GM23338 (cell line): Measurements from ENCODE around the gene F2. TPM values are rescaled to one million over a fixed set of nuclear protein-coding genes. Genes with fewer than 3 reads are reported as not detected.

ENCODE experiments used
- ATAC-seq: fragments of 200-7000 bp; cut with Tn5 transposase; 3 replicates; pipeline ENCODE4 v1.9.1; 2020
- DNase-seq: peaks from one replicate; pipeline ENCODE4 v3.0.0-alpha.2; 2015; ENCODE audit warnings: low spot score
- H2AFZ ChIP-seq: fragments of 200-600 bp; sonication (generic); 2 replicates; pipeline ENCODE4 v1.8.0; 2016; ENCODE audit warnings: antibody characterized with exemption, mild to moderate bottlenecking, moderate library complexity
- H3F3A ChIP-seq: fragments of 200-600 bp; sonication (generic); replicated peaks from 2 replicates; pipeline ENCODE4 v1.8.0; 2017; ENCODE audit warnings: antibody characterized with exemption, mixed run types, low read depth
- H3K27ac ChIP-seq: fragments of 200-600 bp; sonication (generic); 2 replicates; pipeline ENCODE4 v1.6.1; 2016; ENCODE audit warnings: low read depth
- H3K27me3 ChIP-seq: fragments of 200-600 bp; sonication (generic); 2 replicates; pipeline ENCODE4 v1.8.0; 2016; ENCODE audit warnings: mild to moderate bottlenecking, mixed run types, moderate library complexity; ENCODE audit not compliant: insufficient read depth
- H3K36me3 ChIP-seq: fragments of 200-600 bp; sonication (generic); 2 replicates; pipeline ENCODE4 v1.8.0; 2016; ENCODE audit warnings: mild to moderate bottlenecking; ENCODE audit not compliant: insufficient read depth
- H3K4me1 ChIP-seq: fragments of 200-600 bp; sonication (generic); 2 replicates; pipeline ENCODE4 v1.8.0; 2016; ENCODE audit warnings: mild to moderate bottlenecking, moderate library complexity; ENCODE audit not compliant: insufficient read depth
- H3K4me2 ChIP-seq: fragments of 200-600 bp; sonication (generic); 2 replicates; pipeline ENCODE4 v1.7.1; 2017; ENCODE audit warnings: mixed run types
- H3K4me3 ChIP-seq: fragments of 200-600 bp; sonication (generic); 2 replicates; pipeline ENCODE4 v1.6.1; 2016; ENCODE audit warnings: mixed run types
- H3K79me2 ChIP-seq: fragments of 200-600 bp; sonication (generic); replicated peaks from 2 replicates; pipeline ENCODE4 v1.8.0; 2017; ENCODE audit warnings: mild to moderate bottlenecking; ENCODE audit not compliant: insufficient read depth
- H3K9me2 ChIP-seq: fragments of 200-600 bp; sonication (generic); 2 replicates; pipeline ENCODE4 v1.8.0; 2017; ENCODE audit not compliant: insufficient read depth
- H4K20me1 ChIP-seq: fragments of 200-600 bp; sonication (generic); replicated peaks from 2 replicates; pipeline ENCODE4 v1.8.0; 2017; ENCODE audit warnings: mild to moderate bottlenecking; ENCODE audit not compliant: insufficient read depth
- H3K27ac Mint-ChIP-seq: 2 replicates; pipeline ENCODE4 v1.8.0; 2020; ENCODE audit warnings: inconsistent platforms, mild to moderate bottlenecking, moderate library complexity, mixed read lengths
- H3K27me3 Mint-ChIP-seq: 3 replicates; pipeline ENCODE4 v1.8.0; 2022; ENCODE audit warnings: low read depth, mild to moderate bottlenecking, moderate library complexity, mixed read lengths, inconsistent platforms; ENCODE audit not compliant: insufficient read depth, poor library complexity
- H3K36me3 Mint-ChIP-seq: 3 replicates; pipeline ENCODE4 v1.8.0; 2021; ENCODE audit warnings: low read depth, mild to moderate bottlenecking, inconsistent platforms, moderate library complexity, mixed read lengths
- H3K4me1 Mint-ChIP-seq: 3 replicates; pipeline ENCODE4 v1.8.0; 2020; ENCODE audit warnings: mild to moderate bottlenecking, inconsistent platforms, mixed read lengths
- H3K4me3 Mint-ChIP-seq: 3 replicates; pipeline ENCODE4 v1.8.0; 2021; ENCODE audit warnings: moderate library complexity, mild to moderate bottlenecking, inconsistent platforms, mixed read lengths
- H3K9me3 Mint-ChIP-seq: 3 replicates; pipeline ENCODE4 v1.8.0; 2020; ENCODE audit warnings: moderate library complexity, mild to moderate bottlenecking, inconsistent platforms, mixed read lengths
- CREB1 ChIP-seq: fragments of 250-450 bp; sonication (Bioruptor Pico); IDR thresholded peaks from 2 replicates; pipeline ENCODE4 v1.5.0; 2020; ENCODE audit warnings: low read depth, mild to moderate bottlenecking, moderate library complexity
- ETS1 ChIP-seq: IDR thresholded peaks from 2 replicates; pipeline ENCODE4 v1.6.1; 2016; ENCODE audit warnings: antibody characterized with exemption
- EZH2 ChIP-seq: fragments of 200-600 bp; sonication (generic); IDR thresholded peaks from one replicate; pipeline ENCODE4 v1.8.0; 2017; ENCODE audit warnings: antibody characterized with exemption, mild to moderate bottlenecking, low read depth; ENCODE audit not compliant: unreplicated experiment
- EZH2phosphoT487 ChIP-seq: fragments of 200-600 bp; sonication (generic); IDR thresholded peaks from one replicate; pipeline ENCODE4 v1.8.1; 2018; ENCODE audit warnings: antibody characterized with exemption; ENCODE audit not compliant: unreplicated experiment
- JUNB ChIP-seq: IDR thresholded peaks from one replicate; pipeline ENCODE4 v1.6.1; 2016; ENCODE audit warnings: antibody characterized with exemption; ENCODE audit not compliant: unreplicated experiment
- NANOG ChIP-seq: IDR thresholded peaks from 2 replicates; pipeline ENCODE4 v1.6.1; 2016; ENCODE audit warnings: antibody characterized with exemption, borderline replicate concordance
- POLR2AphosphoS5 ChIP-seq: IDR thresholded peaks from 2 replicates; pipeline ENCODE4 v1.6.1; 2016; ENCODE audit warnings: antibody characterized with exemption, low read depth
- REST ChIP-seq: IDR thresholded peaks from one replicate; pipeline ENCODE4 v1.6.1; 2018; ENCODE audit warnings: antibody characterized with exemption; ENCODE audit not compliant: unreplicated experiment
- STAT1 ChIP-seq: IDR thresholded peaks from one replicate; pipeline ENCODE4 v1.6.1; 2016; ENCODE audit warnings: antibody characterized with exemption; ENCODE audit not compliant: unreplicated experiment
- ZNF114 ChIP-seq: fragments of 250-450 bp; sonication (Bioruptor Pico); IDR thresholded peaks from 2 replicates; pipeline ENCODE4 v1.5.0; 2020; ENCODE audit warnings: mild to moderate bottlenecking, moderate library complexity
- ZNF331 ChIP-seq: fragments of 250-450 bp; sonication (Bioruptor Pico); IDR thresholded peaks from 2 replicates; pipeline ENCODE4 v1.5.0; 2020; ENCODE audit warnings: low read depth, mild to moderate bottlenecking, moderate library complexity
- ZNF462 ChIP-seq: fragments of 250-450 bp; sonication (Bioruptor Pico); IDR thresholded peaks from 2 replicates; pipeline ENCODE4 v1.5.0; 2020; ENCODE audit warnings: mild to moderate bottlenecking, moderate library complexity
- polyA plus RNA-seq: library from polyadenylated mRNA; unstranded; fragments of >200 nt; fragmentation: Nextera tagmentation; extraction: Ambion mirVana; gene quantifications from 2 replicates; pipeline ENCODE4 v1.2.1, GENCODE V29; 2016
- total RNA-seq: library from RNA; depleted of rRNA; stranded (reverse); fragments of >200 nt; shearing (Covaris generic); gene quantifications from 2 replicates; pipeline ENCODE4 v1.2.3, GENCODE V29; 2014
- TF ChIP-seq, protein P1 (sequence below), 2 experiments: fragments of 200-600 bp in 1 of 2; sonication (generic) in 1 of 2; conservative IDR thresholded peaks; 2 replicates each; pipeline versions ENCODE4 v1.5.1 to v1.6.1; 2016 to 2017; ENCODE audit warnings: antibody characterized with exemption in 2 of 2, low read depth in 2 of 2, mild to moderate bottlenecking in 2 of 2, moderate library complexity in 1 of 2

The F2 gene
- total and polyA plus RNA-seq, 2 experiments from 2014 or later: 0.21 TPM; not detected in 1

GRCh38 chr11:46682773-46683752, 36.0 kb upstream of the F2 start:
- peaks cover 12% of the 10 kb centered on the region; the same call in 2 of the 3 replicates for H3K36me3 Mint-ChIP-seq
- no peak overlapping the region for H3K4me3 Mint-ChIP-seq
- no peaks in the 10 kb centered on the region for H3K4me1 Mint-ChIP-seq
- Histone ChIP-seq H4K20me1 (no peaks in the 10 kb centered on the region), H3K4me2 (no peak overlapping the region), H3K27me3 (no peaks in the 10 kb centered on the region), H3K36me3 (no peaks in the 10 kb centered on the region), H3K4me1 (no peaks in the 10 kb centered on the region), H3K9me2 (no peaks in the 10 kb centered on the region), H3F3A (0 out of 2 replicates have a peak, but pooled peaks cover 2% of the 10 kb centered on the region), H2AFZ (no peak overlapping the region), H3K27ac (no peak overlapping the region), H3K79me2 (no peaks in the 10 kb centered on the region), H3K4me3 (no peak overlapping the region)
- H3K27ac Mint-ChIP-seq: no peak overlapping the region
- TF ChIP-seq, protein P1, sequence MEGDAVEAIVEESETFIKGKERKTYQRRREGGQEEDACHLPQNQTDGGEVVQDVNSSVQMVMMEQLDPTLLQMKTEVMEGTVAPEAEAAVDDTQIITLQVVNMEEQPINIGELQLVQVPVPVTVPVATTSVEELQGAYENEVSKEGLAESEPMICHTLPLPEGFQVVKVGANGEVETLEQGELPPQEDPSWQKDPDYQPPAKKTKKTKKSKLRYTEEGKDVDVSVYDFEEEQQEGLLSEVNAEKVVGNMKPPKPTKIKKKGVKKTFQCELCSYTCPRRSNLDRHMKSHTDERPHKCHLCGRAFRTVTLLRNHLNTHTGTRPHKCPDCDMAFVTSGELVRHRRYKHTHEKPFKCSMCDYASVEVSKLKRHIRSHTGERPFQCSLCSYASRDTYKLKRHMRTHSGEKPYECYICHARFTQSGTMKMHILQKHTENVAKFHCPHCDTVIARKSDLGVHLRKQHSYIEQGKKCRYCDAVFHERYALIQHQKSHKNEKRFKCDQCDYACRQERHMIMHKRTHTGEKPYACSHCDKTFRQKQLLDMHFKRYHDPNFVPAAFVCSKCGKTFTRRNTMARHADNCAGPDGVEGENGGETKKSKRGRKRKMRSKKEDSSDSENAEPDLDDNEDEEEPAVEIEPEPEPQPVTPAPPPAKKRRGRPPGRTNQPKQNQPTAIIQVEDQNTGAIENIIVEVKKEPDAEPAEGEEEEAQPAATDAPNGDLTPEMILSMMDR (conservative IDR thresholded peaks at IDR 0.05; ENCODE audit: low read depth in 2 of 2): no peak
- TF ChIP-seq ZNF331 (CRISPR knock-in tag): no peak
- no peak for TF ChIP-seq ZNF462 (CRISPR knock-in tag)
- TF ChIP-seq JUNB: no peak
- TF ChIP-seq ETS1: no peak
- TF ChIP-seq NANOG: no peak
- TF ChIP-seq EZH2: no peak
- no peak for TF ChIP-seq STAT1
- no peak for TF ChIP-seq POLR2AphosphoS5
- no peak for TF ChIP-seq CREB1
- no peak for TF ChIP-seq REST
- TF ChIP-seq EZH2phosphoT487: no peak
- TF ChIP-seq ZNF114 (CRISPR knock-in tag): no peak
- H3K27me3 Mint-ChIP-seq: peaks cover 4% of the 10 kb centered on the region
- DNase-seq (no peak), ATAC-seq (no peak)
- H3K9me3 Mint-ChIP-seq: no peaks in the 10 kb centered on the region
